PFSK-1 (cell line): Measurements from ENCODE around the gene DMPK.

Source experiments
- POLR2AphosphoS5 ChIP-seq: IDR thresholded peaks from 2 replicates; pipeline ENCODE4 v1.6.1; 2012; ENCODE audit warnings: low read depth, mild to moderate bottlenecking, control low read depth, low read length, moderate library complexity
- REST ChIP-seq, 2 experiments: IDR thresholded peaks; 2 replicates each; pipeline versions ENCODE4 v1.6.1 to v1.8.0; 2011 to 2012; ENCODE audit warnings: low read depth in 2 of 2, low read length in 2 of 2, control low read depth in 1 of 2, inconsistent platforms in 1 of 2, mild to moderate bottlenecking in 1 of 2, moderate library complexity in 1 of 2; ENCODE audit not compliant: insufficient read depth in 1 of 2

GRCh38 chr19:45767881-45768654 is 14.2 kb downstream of the DMPK start:
- no peak for TF ChIP-seq POLR2AphosphoS5
- TF ChIP-seq REST (IDR thresholded peaks at IDR 0.05; ENCODE audit: insufficient read depth in 1 of 2, low read depth in 2 of 2, low read length in 2 of 2) = 0 out of 4 replicates have a peak, but pooled peaks of 1 of the 2 experiments have one; percentile 5
